Fibroblast of lung (primary cell): ENCODE measurements around the gene OPA1. TPM values are rescaled to one million over a fixed set of nuclear protein-coding genes. Genes with fewer than 3 reads are reported as not detected.

Source experiments
- DNase-seq, 2 donors: peaks; one replicate each; pipeline versions ENCODE4 v3.0.0 to v3.0.0-alpha.2; 2010; ENCODE audit warnings: low read depth in 2 of 2
- H2AFZ ChIP-seq: 2 replicates; pipeline ENCODE4 v1.5.1; 2012; ENCODE audit warnings: low read length, control low read depth, inconsistent platforms
- H3K27ac ChIP-seq: 2 replicates; pipeline ENCODE4 v1.5.1; 2011; ENCODE audit warnings: low read length, control low read depth; ENCODE audit not compliant: insufficient read depth
- H3K27me3 ChIP-seq: 2 replicates; pipeline ENCODE4 v1.5.1; 2011; ENCODE audit warnings: mild to moderate bottlenecking, low read length; ENCODE audit not compliant: control insufficient read depth, insufficient read depth
- H3K36me3 ChIP-seq: 2 replicates; pipeline ENCODE4 v1.5.1; 2011; ENCODE audit warnings: low read length; ENCODE audit not compliant: control insufficient read depth, insufficient read depth
- H3K4me1 ChIP-seq: 2 replicates; pipeline ENCODE4 v1.5.1; 2011; ENCODE audit warnings: low read length; ENCODE audit not compliant: control insufficient read depth, insufficient read depth; ENCODE audit errors: extremely low read depth
- H3K4me2 ChIP-seq: 2 replicates; pipeline ENCODE4 v1.5.1; 2011; ENCODE audit warnings: low read length, control low read depth; ENCODE audit not compliant: insufficient read depth; ENCODE audit errors: extremely low read depth
- H3K4me3 ChIP-seq, 4 experiments: fragments of 200-600 bp in 1 of 4; sonication (generic) in 1 of 4; replicated peaks in 1 of 4; 2 replicates each; pipeline ENCODE4 v1.5.1; 2011 to 2016; ENCODE audit warnings: low read length in 4 of 4, low read depth in 3 of 4, mild to moderate bottlenecking in 3 of 4, control low read depth in 2 of 4, inconsistent platforms in 1 of 4, mixed read lengths in 1 of 4; ENCODE audit not compliant: insufficient read depth in 1 of 4; ENCODE audit errors: control extremely low read depth in 1 of 4
- H3K79me2 ChIP-seq: 2 replicates; pipeline ENCODE4 v1.5.1; 2012; ENCODE audit warnings: mild to moderate bottlenecking, low read length, inconsistent platforms; ENCODE audit not compliant: control insufficient read depth, insufficient read depth
- H3K9ac ChIP-seq: 2 replicates; pipeline ENCODE4 v1.5.1; 2011; ENCODE audit warnings: mild to moderate bottlenecking, low read length, control low read depth; ENCODE audit not compliant: insufficient read depth
- H3K9me3 ChIP-seq: 2 replicates; pipeline ENCODE4 v1.5.1; 2012; ENCODE audit warnings: low read depth, low read length; ENCODE audit not compliant: control insufficient read depth, insufficient read depth
- H4K20me1 ChIP-seq: 2 replicates; pipeline ENCODE4 v1.5.1; 2011; ENCODE audit warnings: low read length; ENCODE audit not compliant: control insufficient read depth, insufficient read depth; ENCODE audit errors: extremely low read depth
- CTCF ChIP-seq, 2 donors: IDR thresholded peaks in 1 of 2; conservative IDR thresholded peaks in 1 of 2; 1 replicate in 1 of 2; 2 replicates in 1 of 2; pipeline ENCODE4 v1.5.1; 2011 to 2012; ENCODE audit warnings: low read length in 2 of 2, control low read depth in 1 of 2, inconsistent platforms in 1 of 2, low read depth in 1 of 2, mild to moderate bottlenecking in 1 of 2
- EZH2 ChIP-seq: IDR thresholded peaks from 2 replicates; pipeline ENCODE4 v1.5.1; 2012; ENCODE audit warnings: low read length, control low read depth, mild to moderate bottlenecking; ENCODE audit errors: missing control alignments
- polyA plus RNA-seq, 2 donors: library from polyadenylated mRNA; depleted of rRNA in 1 of 2; stranded (reverse) in 1 of 2; unstranded in 1 of 2; fragments of >200 nt; gene quantifications; 2 replicates each; pipeline ENCODE4 v1.2.1, GENCODE V29; 2011 to 2012; ENCODE audit warnings: missing spikeins in 1 of 2
- total RNA-seq: library from RNA; depleted of rRNA; stranded (reverse); fragments of >200 nt; gene quantifications from 2 replicates; pipeline ENCODE4 v1.2.1, GENCODE V29; 2014

The OPA1 gene
- total and polyA plus RNA-seq, 2 donors (not counting 1 experiment from before 2014, with no cell fraction given), result 40.6 to 63.9 TPM

- no peaks in the 10 kb centered on the region for H3K36me3 ChIP-seq
- no peaks in the 10 kb centered on the region for H4K20me1 ChIP-seq
- H2AFZ ChIP-seq, result no peak overlapping the region
- peaks cover 3% of the 10 kb centered on the region for H3K4me1 ChIP-seq
- H3K4me2 ChIP-seq, result no peak overlapping the region
- no peaks in the 10 kb centered on the region for H3K9me3 ChIP-seq
- no peak overlapping the region for H3K4me3 ChIP-seq
- no peaks in the 10 kb centered on the region for H3K79me2 ChIP-seq
- TF ChIP-seq CTCF (conservative IDR thresholded peaks at IDR 0.05 in 1 of 2, IDR thresholded peaks at IDR 0.05 in 1 of 2; ENCODE audit: low read depth in 1 of 2, low read length in 2 of 2), result no peak
- TF ChIP-seq EZH2, result no peak
- no peaks in the 10 kb centered on the region for H3K27me3 ChIP-seq
- DNase-seq, result no peak
- H3K27ac ChIP-seq, result no peak overlapping the region
- H3K9ac ChIP-seq, result no peak overlapping the region
Observed at GRCh38 chr3:193736616-193737015, 143.6 kb downstream of the OPA1 start.

GRCh38 chr3:193737191-193737751, 144.3 kb downstream of the OPA1 start:
- Histone ChIP-seq H3K27me3 (no peaks in the 10 kb centered on the region), H3K36me3 (no peaks in the 10 kb centered on the region), H3K4me1 (peaks cover under 1% of the 10 kb centered on the region), H4K20me1 (no peaks in the 10 kb centered on the region), H3K9me3 (no peaks in the 10 kb centered on the region), H3K4me2 (no peak overlapping the region), H2AFZ (no peak overlapping the region), H3K79me2 (no peaks in the 10 kb centered on the region), H3K27ac (no peak overlapping the region), H3K4me3 (no peak overlapping the region), H3K9ac (no peak overlapping the region)
- TF ChIP-seq CTCF (conservative IDR thresholded peaks at IDR 0.05 in 1 of 2, IDR thresholded peaks at IDR 0.05 in 1 of 2; ENCODE audit: low read depth in 1 of 2, low read length in 2 of 2) (no peak), EZH2 (no peak)
- no peak for DNase-seq

GRCh38 chr3:193742628-193743027, 149.6 kb downstream of the OPA1 start:
- H3K36me3 ChIP-seq, result no peaks in the 10 kb centered on the region
- H3K9ac ChIP-seq, result no peak overlapping the region
- no peak overlapping the region for H2AFZ ChIP-seq
- DNase-seq, result no peak
- H3K4me1 ChIP-seq, result no peaks in the 10 kb centered on the region
- H3K4me2 ChIP-seq, result no peak overlapping the region
- H3K9me3 ChIP-seq, result no peaks in the 10 kb centered on the region
- TF ChIP-seq CTCF (conservative IDR thresholded peaks at IDR 0.05 in 1 of 2, IDR thresholded peaks at IDR 0.05 in 1 of 2; ENCODE audit: low read depth in 1 of 2, low read length in 2 of 2) (no peak), EZH2 (no peak)
- no peak overlapping the region for H3K4me3 ChIP-seq
- peaks cover 4% of the 10 kb centered on the region for H3K27me3 ChIP-seq
- no peaks in the 10 kb centered on the region for H4K20me1 ChIP-seq
- no peaks in the 10 kb centered on the region for H3K79me2 ChIP-seq
- no peak overlapping the region for H3K27ac ChIP-seq
